Progenitor cell of endocrine pancreas (in vitro differentiated cells): ENCODE measurements around the gene NAPEPLD. TPM values are rescaled to one million over a fixed set of nuclear protein-coding genes. Genes with fewer than 3 reads are reported as not detected.
"Not testable (repeated sequence)": the region's sequence is repeated elsewhere in the genome, so short reads cannot be mapped to it uniquely, and the experiment has no call there.

Experiments used
- DNase-seq: peaks from one replicate; pipeline ENCODE4 v3.0.0; 2021; ENCODE audit warnings: low spot score; ENCODE audit not compliant: unreplicated experiment
- H3K27ac Mint-ChIP-seq: 2 replicates; pipeline ENCODE4 v1.8.0; 2021; ENCODE audit warnings: mild to moderate bottlenecking, moderate library complexity, mixed read lengths
- H3K27me3 Mint-ChIP-seq: 2 replicates; pipeline ENCODE4 v1.8.0; 2021; ENCODE audit warnings: mixed read lengths
- H3K36me3 Mint-ChIP-seq: 2 replicates; pipeline ENCODE4 v1.8.0; 2022; ENCODE audit warnings: mixed read lengths; ENCODE audit not compliant: insufficient read depth
- H3K4me1 Mint-ChIP-seq: 2 replicates; pipeline ENCODE4 v1.8.0; 2021; ENCODE audit warnings: low read depth, mixed read lengths
- H3K4me3 Mint-ChIP-seq: 2 replicates; pipeline ENCODE4 v1.8.0; 2021; ENCODE audit warnings: low read depth, mild to moderate bottlenecking, moderate library complexity, mixed read lengths
- H3K9me3 Mint-ChIP-seq: 2 replicates; pipeline ENCODE4 v1.8.0; 2021; ENCODE audit warnings: low read depth, mixed read lengths
- CTCF ChIP-seq: fragments of 200-600 bp; sonication (generic); IDR thresholded peaks from one replicate; pipeline ENCODE4 v1.5.0; 2021; ENCODE audit warnings: antibody characterized with exemption, mild to moderate bottlenecking; ENCODE audit not compliant: unreplicated experiment
- total RNA-seq: library from RNA; stranded (reverse); gene quantifications from 2 replicates; pipeline ENCODE4 v1.2.1, GENCODE V29; 2021

The NAPEPLD gene
- total RNA-seq, 1 donor from 2014 or later: 17.4 TPM

GRCh38 chr7:103083210-103083609, 65.7 kb downstream of the NAPEPLD start:
- no peaks in the 10 kb centered on the region for H3K9me3 Mint-ChIP-seq
- no peak overlapping the region for H3K27ac Mint-ChIP-seq
- TF ChIP-seq CTCF: no peak
- H3K27me3 Mint-ChIP-seq: no peaks in the 10 kb centered on the region
- H3K4me1 Mint-ChIP-seq: no peaks in the 10 kb centered on the region
- DNase-seq: no peak
- peaks cover 12% of the 10 kb centered on the region for H3K36me3 Mint-ChIP-seq
- H3K4me3 Mint-ChIP-seq: no peak overlapping the region

- Mint-ChIP-seq H3K36me3 (peaks cover 13% of the 10 kb centered on the region), H3K4me1 (no peaks in the 10 kb centered on the region), H3K27me3 (no peaks in the 10 kb centered on the region), H3K4me3 (no peak overlapping the region), H3K27ac (no peak overlapping the region), H3K9me3 (no peaks in the 10 kb centered on the region)
- TF ChIP-seq CTCF: no peak
- no peak for DNase-seq
These were observed 66.4 kb downstream of the NAPEPLD start for GRCh38 chr7:103082497-103082896.

DNA sequence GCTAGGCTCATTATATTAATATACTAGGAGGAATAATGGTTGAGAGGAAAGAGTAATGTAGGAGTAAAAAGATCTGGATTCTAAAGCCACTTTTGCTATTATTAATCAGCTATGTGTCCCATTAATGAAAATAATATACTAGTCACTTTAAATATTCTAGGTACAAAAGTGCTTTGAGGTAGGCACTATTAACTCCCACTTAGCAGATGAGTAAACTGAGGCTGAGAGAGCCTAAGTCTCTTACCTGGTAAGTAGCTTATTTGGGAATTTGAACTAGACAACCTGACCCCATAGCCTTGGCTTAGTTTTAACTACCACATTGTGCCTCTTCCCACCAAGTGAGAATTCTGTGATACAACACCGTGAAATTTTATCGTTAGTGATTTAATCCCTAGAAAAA, 68.0 kb downstream of the NAPEPLD start:
- no peak for DNase-seq
- H3K27ac Mint-ChIP-seq: no peak overlapping the region
- H3K4me3 Mint-ChIP-seq: no peak overlapping the region
- peaks cover 8% of the 10 kb centered on the region for H3K36me3 Mint-ChIP-seq
- peaks cover under 1% of the 10 kb centered on the region for H3K4me1 Mint-ChIP-seq
- H3K27me3 Mint-ChIP-seq: no peaks in the 10 kb centered on the region
- H3K9me3 Mint-ChIP-seq: no peaks in the 10 kb centered on the region
- no peak for TF ChIP-seq CTCF

DNA sequence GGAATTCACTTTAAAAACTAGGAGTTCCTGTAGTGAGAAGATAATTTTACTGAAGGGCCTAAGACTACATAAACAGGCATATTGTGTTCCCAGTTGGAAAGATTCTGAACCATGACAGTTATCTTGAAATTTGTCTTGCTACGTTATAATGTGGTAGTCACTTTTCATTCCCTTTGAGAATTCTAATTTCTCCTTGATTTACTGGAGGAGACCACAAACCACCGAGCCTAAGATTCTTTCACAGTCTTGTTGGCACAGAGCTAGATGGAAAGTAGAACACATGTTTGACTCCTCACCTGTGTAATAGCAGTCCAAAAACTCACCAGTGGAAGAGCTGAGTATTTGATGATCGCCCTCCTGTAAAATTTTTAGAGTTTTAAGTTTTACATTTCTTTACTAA, 69.1 kb downstream of the NAPEPLD start:
- no peak for DNase-seq
- Mint-ChIP-seq H3K27me3 (no peaks in the 10 kb centered on the region), H3K9me3 (no peaks in the 10 kb centered on the region), H3K4me1 (peaks cover 6% of the 10 kb centered on the region), H3K4me3 (no peak overlapping the region), H3K36me3 (peaks cover 7% of the 10 kb centered on the region), H3K27ac (no peak overlapping the region)
- no peak for TF ChIP-seq CTCF

- not testable (repeated sequence) for H3K36me3 Mint-ChIP-seq, H3K4me3 Mint-ChIP-seq, H3K9me3 Mint-ChIP-seq, DNase-seq, H3K27me3 Mint-ChIP-seq
- peaks cover 15% of the 10 kb centered on the region for H3K4me1 Mint-ChIP-seq
- H3K27ac Mint-ChIP-seq: peak overlapping the region; percentile 37
These were observed 70.7 kb downstream of the NAPEPLD start for GRCh38 chr7:103078226-103078625.

GRCh38 chr7:103077318-103077717, 71.6 kb downstream of the NAPEPLD start:
- no peak for TF ChIP-seq CTCF
- no peaks in the 10 kb centered on the region for H3K9me3 Mint-ChIP-seq
- no peaks in the 10 kb centered on the region for H3K27me3 Mint-ChIP-seq
- peaks cover 15% of the 10 kb centered on the region for H3K4me1 Mint-ChIP-seq
- H3K36me3 Mint-ChIP-seq: peaks cover 7% of the 10 kb centered on the region
- H3K4me3 Mint-ChIP-seq: no peak overlapping the region
- no peak for DNase-seq
- no peak overlapping the region for H3K27ac Mint-ChIP-seq
